ENCODE results near the gene CLEC2L. TPM values are rescaled to one million over a fixed set of nuclear protein-coding genes. Genes with fewer than 3 reads are reported as not detected.

The CLEC2L gene
- total RNA-seq, 1 donor from 2014 or later = 0.38 TPM

- TF ChIP-seq, protein P1, sequence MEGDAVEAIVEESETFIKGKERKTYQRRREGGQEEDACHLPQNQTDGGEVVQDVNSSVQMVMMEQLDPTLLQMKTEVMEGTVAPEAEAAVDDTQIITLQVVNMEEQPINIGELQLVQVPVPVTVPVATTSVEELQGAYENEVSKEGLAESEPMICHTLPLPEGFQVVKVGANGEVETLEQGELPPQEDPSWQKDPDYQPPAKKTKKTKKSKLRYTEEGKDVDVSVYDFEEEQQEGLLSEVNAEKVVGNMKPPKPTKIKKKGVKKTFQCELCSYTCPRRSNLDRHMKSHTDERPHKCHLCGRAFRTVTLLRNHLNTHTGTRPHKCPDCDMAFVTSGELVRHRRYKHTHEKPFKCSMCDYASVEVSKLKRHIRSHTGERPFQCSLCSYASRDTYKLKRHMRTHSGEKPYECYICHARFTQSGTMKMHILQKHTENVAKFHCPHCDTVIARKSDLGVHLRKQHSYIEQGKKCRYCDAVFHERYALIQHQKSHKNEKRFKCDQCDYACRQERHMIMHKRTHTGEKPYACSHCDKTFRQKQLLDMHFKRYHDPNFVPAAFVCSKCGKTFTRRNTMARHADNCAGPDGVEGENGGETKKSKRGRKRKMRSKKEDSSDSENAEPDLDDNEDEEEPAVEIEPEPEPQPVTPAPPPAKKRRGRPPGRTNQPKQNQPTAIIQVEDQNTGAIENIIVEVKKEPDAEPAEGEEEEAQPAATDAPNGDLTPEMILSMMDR (IDR thresholded peaks at IDR 0.05; ENCODE audit: unreplicated experiment) = no peak
- Mint-ChIP-seq H3K4me3 (no peak overlapping the region), H3K9me3 (no peaks in the 10 kb centered on the region), H3K27ac (no peak overlapping the region), H3K36me3 (peaks cover 37% of the 10 kb centered on the region), H3K4me1 (no peaks in the 10 kb centered on the region), H3K27me3 (ENCODE audit: low read depth) (no peaks in the 10 kb centered on the region)
- DNase-seq (ENCODE audit: low spot score in 2 of 2, unreplicated experiment in 2 of 2) = no peak
These were observed 43.5 kb downstream of the CLEC2L start for GRCh38 chr7:139566736-139567646.

GRCh38 chr7:139567647-139568345 lies 44.3 kb downstream of the CLEC2L start:
- Mint-ChIP-seq H3K4me3 (no peak overlapping the region), H3K4me1 (no peaks in the 10 kb centered on the region), H3K27me3 (ENCODE audit: low read depth) (no peaks in the 10 kb centered on the region), H3K9me3 (no peaks in the 10 kb centered on the region), H3K36me3 (peaks cover 37% of the 10 kb centered on the region), H3K27ac (no peak overlapping the region)
- no peak for DNase-seq (ENCODE audit: low spot score in 2 of 2, unreplicated experiment in 2 of 2)
- TF ChIP-seq, protein P1 (IDR thresholded peaks at IDR 0.05; ENCODE audit: unreplicated experiment) = no peak

DNA sequence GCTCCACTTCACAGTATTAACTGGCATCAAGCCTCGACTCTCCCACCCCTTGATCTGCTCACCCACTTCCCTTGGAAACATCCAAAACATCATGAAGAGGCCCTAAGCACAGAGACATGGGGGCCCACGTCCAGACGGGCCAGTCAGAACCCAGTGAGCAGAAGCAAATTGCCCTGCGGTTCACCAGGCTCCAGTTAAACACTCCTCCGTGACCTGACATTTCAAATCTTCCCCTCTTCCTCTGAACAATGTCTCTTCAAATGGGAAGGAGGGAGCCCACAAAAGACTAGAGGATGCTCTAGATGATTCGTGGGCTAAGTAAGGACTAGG lies 44.8 kb downstream of the CLEC2L start:
- Mint-ChIP-seq H3K27ac (no peak overlapping the region), H3K9me3 (no peaks in the 10 kb centered on the region)

GRCh38 chr7:139568813-139569490 lies 45.5 kb downstream of the CLEC2L start:
- Mint-ChIP-seq H3K4me1 (no peaks in the 10 kb centered on the region), H3K27me3 (ENCODE audit: low read depth) (no peaks in the 10 kb centered on the region), H3K27ac (no peak overlapping the region), H3K4me3 (no peak overlapping the region), H3K9me3 (no peaks in the 10 kb centered on the region), H3K36me3 (peaks cover 35% of the 10 kb centered on the region)
- no peak for DNase-seq (ENCODE audit: low spot score in 2 of 2, unreplicated experiment in 2 of 2)
- TF ChIP-seq, protein P1 (IDR thresholded peaks at IDR 0.05; ENCODE audit: unreplicated experiment) = no peak

More for the DNA sequence above, 44.8 kb downstream of the CLEC2L start:
- Mint-ChIP-seq H3K36me3 (peaks cover 36% of the 10 kb centered on the region), H3K27me3 (ENCODE audit: low read depth) (no peaks in the 10 kb centered on the region), H3K4me3 (no peak overlapping the region), H3K4me1 (no peaks in the 10 kb centered on the region)
- TF ChIP-seq, protein P1 (IDR thresholded peaks at IDR 0.05; ENCODE audit: unreplicated experiment) = no peak
- no peak for DNase-seq (ENCODE audit: low spot score in 2 of 2, unreplicated experiment in 2 of 2)

DNA sequence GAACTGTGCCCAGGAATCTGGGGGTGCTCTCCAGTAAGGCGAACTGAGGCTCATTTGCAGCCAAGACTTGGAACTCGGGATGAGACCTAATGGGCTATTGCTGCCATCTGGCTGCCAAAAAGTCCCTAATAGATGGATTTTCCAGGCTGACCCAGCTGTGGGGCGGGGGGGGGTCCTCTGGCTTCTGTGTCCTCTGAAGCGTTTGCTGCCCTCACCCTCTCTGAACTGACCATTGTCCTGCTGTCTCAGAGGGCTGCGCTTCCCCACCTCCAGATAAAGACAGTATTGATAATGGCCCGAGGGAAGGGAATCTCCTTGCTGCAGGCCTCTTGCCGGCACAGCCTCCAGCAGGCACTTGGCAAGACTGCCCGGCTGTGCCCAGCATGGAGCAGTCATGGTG lies 46.6 kb downstream of the CLEC2L start:
- Mint-ChIP-seq H3K4me3 (no peak overlapping the region), H3K27ac (no peak overlapping the region)

More for the DNA sequence above, 46.6 kb downstream of the CLEC2L start:
- H3K4me1 Mint-ChIP-seq = no peaks in the 10 kb centered on the region
- TF ChIP-seq, protein P1 (IDR thresholded peaks at IDR 0.05; ENCODE audit: unreplicated experiment) = no peak
- H3K9me3 Mint-ChIP-seq = no peaks in the 10 kb centered on the region
- H3K36me3 Mint-ChIP-seq = peaks cover 35% of the 10 kb centered on the region
- no peaks in the 10 kb centered on the region for H3K27me3 Mint-ChIP-seq (ENCODE audit: low read depth)
- DNase-seq (ENCODE audit: low spot score in 2 of 2, unreplicated experiment in 2 of 2) = no peak

Data from mesothelial cell of epicardium (in vitro differentiated cells).